ENCODE data around the gene DTNB.

- TF ChIP-seq GABPA (IDR thresholded peaks at IDR 0.05; ENCODE audit: low read depth) (no peak), REST (IDR thresholded peaks at IDR 0.05; ENCODE audit: insufficient replicate concordance, low read depth) (no peak), POLR2AphosphoS5 (IDR thresholded peaks at IDR 0.05; ENCODE audit: low read depth) (no peak)
- TF ChIP-seq, protein P1, sequence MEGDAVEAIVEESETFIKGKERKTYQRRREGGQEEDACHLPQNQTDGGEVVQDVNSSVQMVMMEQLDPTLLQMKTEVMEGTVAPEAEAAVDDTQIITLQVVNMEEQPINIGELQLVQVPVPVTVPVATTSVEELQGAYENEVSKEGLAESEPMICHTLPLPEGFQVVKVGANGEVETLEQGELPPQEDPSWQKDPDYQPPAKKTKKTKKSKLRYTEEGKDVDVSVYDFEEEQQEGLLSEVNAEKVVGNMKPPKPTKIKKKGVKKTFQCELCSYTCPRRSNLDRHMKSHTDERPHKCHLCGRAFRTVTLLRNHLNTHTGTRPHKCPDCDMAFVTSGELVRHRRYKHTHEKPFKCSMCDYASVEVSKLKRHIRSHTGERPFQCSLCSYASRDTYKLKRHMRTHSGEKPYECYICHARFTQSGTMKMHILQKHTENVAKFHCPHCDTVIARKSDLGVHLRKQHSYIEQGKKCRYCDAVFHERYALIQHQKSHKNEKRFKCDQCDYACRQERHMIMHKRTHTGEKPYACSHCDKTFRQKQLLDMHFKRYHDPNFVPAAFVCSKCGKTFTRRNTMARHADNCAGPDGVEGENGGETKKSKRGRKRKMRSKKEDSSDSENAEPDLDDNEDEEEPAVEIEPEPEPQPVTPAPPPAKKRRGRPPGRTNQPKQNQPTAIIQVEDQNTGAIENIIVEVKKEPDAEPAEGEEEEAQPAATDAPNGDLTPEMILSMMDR (IDR thresholded peaks at IDR 0.05; ENCODE audit: insufficient read depth, low read length), result peak; percentile 40
Observed at GRCh38 chr2:25521665-25522387, 151.6 kb downstream of the DTNB start.
